Ovary (tissue), 9 donors: ENCODE results near the gene DUSP23. TPM values are rescaled to one million over a fixed set of nuclear protein-coding genes. Genes with fewer than 3 reads are reported as not detected.
A peak's percentile ranks its signal among the peaks of the same experiment; 100 is the strongest.

Source experiments
- DNase-seq, 5 donors: peaks; one replicate each; pipeline ENCODE4 v3.0.0-alpha.2; 2019 to 2020
- H3K27ac ChIP-seq, 2 donors: fragments of 200-600 bp; one replicate each; pipeline versions ENCODE4 v1.5.1 to v1.8.0; 2019 to 2022
- H3K27me3 ChIP-seq: fragments of 200-600 bp; one replicate; pipeline ENCODE4 v1.8.0; 2022
- H3K36me3 ChIP-seq: fragments of 200-600 bp; sonication (generic); one replicate; pipeline ENCODE4 v1.5.1; 2019
- H3K4me1 ChIP-seq: one replicate; pipeline ENCODE4 v1.8.1; 2013; ENCODE audit warnings: mild to moderate bottlenecking, moderate library complexity; ENCODE audit not compliant: insufficient read depth
- H3K4me3 ChIP-seq: fragments of 200-600 bp; sonication (generic); one replicate; pipeline ENCODE4 v1.5.1; 2017
- H3K9me3 ChIP-seq, 2 donors: fragments of 200-600 bp in 1 of 2; sonication (generic) in 1 of 2; one replicate each; pipeline versions ENCODE4 v1.5.1 to v1.8.1; 2013 to 2019; ENCODE audit warnings: mild to moderate bottlenecking in 1 of 2, moderate library complexity in 1 of 2
- CTCF ChIP-seq, 3 donors: fragments of 450-650 bp in 2 of 3; fragments of 200-600 bp in 1 of 3; IDR thresholded peaks; one replicate each; pipeline versions ENCODE4 v1.5.1 to v1.8.0; 2016 to 2022; ENCODE audit warnings: antibody characterized with exemption in 3 of 3, mild to moderate bottlenecking in 1 of 3
- EP300 ChIP-seq: sonication (generic); formaldehyde crosslinking; IDR thresholded peaks from one replicate; pipeline ENCODE4 v1.6.1; 2017; ENCODE audit warnings: antibody characterized with exemption
- POLR2A ChIP-seq: fragments of 450-650 bp; IDR thresholded peaks from one replicate; pipeline ENCODE4 v1.6.1; 2017; ENCODE audit warnings: antibody characterized with exemption, mild to moderate bottlenecking, moderate library complexity
- WGBS, 3 donors: extraction: QIAGEN DNeasy Blood & Tissue Kit in 1 of 3; methylation state at CpG; one replicate each; pipeline versions ENCODE4 v1.1.5 to v1.1.7; 2013 to 2017; 5-methylcytosine and 5-hydroxymethylcytosine counted together
- intact Hi-C, 4 donors: fragments of 100-400 bp; cut with DNase I; formaldehyde crosslinking; loops; one replicate each; pipeline versions ENCODE4 v1.11.0 to v1.15.1; 2022 to 2023
- polyA plus RNA-seq, 2 donors: library from polyadenylated mRNA; stranded (reverse); fragments of 200-250 nt in 1 of 2; fragments of 350-450 nt in 1 of 2; fragmentation: Illumina TruSeq in 1 of 2; extraction: RNeasy Lipid Tissue Mini Kit (QIAGEN cat#74804) in 1 of 2; gene quantifications; one replicate each; pipeline ENCODE4 v1.2.3, GENCODE V29; 2013 to 2014
- total RNA-seq, 7 donors: library from RNA; depleted of rRNA in 2 of 7; stranded (reverse); fragments of >200 nt in 2 of 7; fragmentation: NEBNext Ultra II Directional in 3 of 7; extraction: Animal tissue kit (Norgen Biotek cat#: 25700) in 3 of 7; gene quantifications; one replicate each; pipeline versions ENCODE4 v1.1.0 to v1.2.4, GENCODE V29; 2016 to 2023
- donor health status: DM: no; HTN: no; CAD: no; lungs with moderate emphysema.
- donor health status: DM: no; HTN: no; CAD: no.
- donor health status: Bipolar disorder and iron deficiency.
- donor health status: DM: yes; HTN: yes; CAD: no.
- donor health status: DM: no; HTN: no; CAD: no.
- donor health status: DM: yes; HTN: yes; CAD: no.

DUSP23 gene
- total and polyA plus RNA-seq, 9 donors = 26.9 to 115 (median 37.5) TPM

GRCh38 chr1:159752135-159752580 is 28.6 kb upstream of the DUSP23 start:
- Histone ChIP-seq H3K9me3 (no peaks in the 10 kb centered on the region), H3K4me1 (no peaks in the 10 kb centered on the region), H3K27me3 (no peaks in the 10 kb centered on the region), H3K27ac (no peak overlapping the region), H3K4me3 (no peak overlapping the region), H3K36me3 (no peaks in the 10 kb centered on the region)
- intact Hi-C loops = no loop called here
- DNase-seq = peak in 3 of 5 donors; percentile 26 to 72 (median 32)
- TF ChIP-seq EP300 = peak; percentile 66
- no peak for TF ChIP-seq CTCF (IDR thresholded peaks at IDR 0.05)
- 14 to 26% (median 22%) methylated on average over 4 of the region's 4 CpGs for WGBS, 3 donors

GRCh38 chr1:159753386-159753785 is 27.4 kb upstream of the DUSP23 start:
- WGBS, 3 donors = 70 to 78% (median 76%) methylated on average over 4 of the region's 4 CpGs
- TF ChIP-seq POLR2A (no peak), CTCF (IDR thresholded peaks at IDR 0.05) (no peak), EP300 (no peak)
- no peak overlapping the region for H3K27ac ChIP-seq
- intact Hi-C loops = no loop called here
- no peaks in the 10 kb centered on the region for H3K4me1 ChIP-seq
- no peaks in the 10 kb centered on the region for H3K9me3 ChIP-seq
- no peak for DNase-seq
- no peaks in the 10 kb centered on the region for H3K27me3 ChIP-seq
- H3K36me3 ChIP-seq = no peaks in the 10 kb centered on the region
- no peak overlapping the region for H3K4me3 ChIP-seq

- no peaks in the 10 kb centered on the region for H3K4me1 ChIP-seq
- H3K9me3 ChIP-seq = no peaks in the 10 kb centered on the region
- no peak overlapping the region for H3K4me3 ChIP-seq
- intact Hi-C loops = no loop called here
- TF ChIP-seq EP300 (no peak), CTCF (IDR thresholded peaks at IDR 0.05) (no peak), POLR2A (no peak)
- no peaks in the 10 kb centered on the region for H3K27me3 ChIP-seq
- no peak for DNase-seq
- H3K36me3 ChIP-seq = no peaks in the 10 kb centered on the region
- H3K27ac ChIP-seq = no peak overlapping the region
- 86 to 92% (median 86%) methylated on average over 3 of the region's 3 CpGs for WGBS, 3 donors
Measured at GRCh38 chr1:159755451-159756007, 25.2 kb upstream of the DUSP23 start.

GRCh38 chr1:159756397-159756796 is 24.4 kb upstream of the DUSP23 start:
- no peak for DNase-seq
- Histone ChIP-seq H3K36me3 (no peaks in the 10 kb centered on the region), H3K4me1 (no peaks in the 10 kb centered on the region), H3K27ac (no peak overlapping the region), H3K27me3 (no peaks in the 10 kb centered on the region), H3K9me3 (no peaks in the 10 kb centered on the region), H3K4me3 (no peak overlapping the region)
- intact Hi-C loops = no loop called here
- no peak for TF ChIP-seq POLR2A
- no peak for TF ChIP-seq EP300

- no peak overlapping the region for H3K27ac ChIP-seq
- WGBS, 3 donors = 3 to 13% (median 6%) methylated on average over 1 of the region's 1 CpG
- no peaks in the 10 kb centered on the region for H3K4me1 ChIP-seq
- no peaks in the 10 kb centered on the region for H3K9me3 ChIP-seq
- DNase-seq = no peak
- TF ChIP-seq EP300 = no peak
- no peak for TF ChIP-seq CTCF (IDR thresholded peaks at IDR 0.05)
- no peak for TF ChIP-seq POLR2A
- intact Hi-C loops = no loop called here
- no peaks in the 10 kb centered on the region for H3K36me3 ChIP-seq
- H3K27me3 ChIP-seq = no peaks in the 10 kb centered on the region
- no peak overlapping the region for H3K4me3 ChIP-seq
Measured at GRCh38 chr1:159763686-159764085, 17.1 kb upstream of the DUSP23 start.
